ENCODE measurements around the gene LRPAP1.

LRPAP1 gene

GRCh38 chr4:3465698-3466671 is 66.2 kb downstream of the LRPAP1 start:
- no peak for DNase-seq (ENCODE audit: low read depth)
- TF ChIP-seq CTCF (IDR thresholded peaks at IDR 0.05; ENCODE audit: low read depth, low read length) (no peak), MAX (IDR thresholded peaks at IDR 0.05; ENCODE audit: low read depth, low read length) (no peak), POLR2A (IDR thresholded peaks at IDR 0.05; ENCODE audit: extremely low read depth, insufficient read length) (no peak), MYC (IDR thresholded peaks at IDR 0.05; ENCODE audit: low read depth, low read length) (no peak)
- no peak overlapping the region for H3K4me3 ChIP-seq (ENCODE audit: low read depth, low read length)

GRCh38 chr4:3464911-3465697 is 67.1 kb downstream of the LRPAP1 start:
- no peak for TF ChIP-seq MAX (IDR thresholded peaks at IDR 0.05; ENCODE audit: low read depth, low read length)
- TF ChIP-seq MYC (IDR thresholded peaks at IDR 0.05; ENCODE audit: low read depth, low read length) = no peak
- no peak for DNase-seq (ENCODE audit: low read depth)
- H3K4me3 ChIP-seq (ENCODE audit: low read depth, low read length) = no peak overlapping the region

- no peak overlapping the region for H3K4me3 ChIP-seq (ENCODE audit: low read depth, low read length)
- no peak for DNase-seq (ENCODE audit: low read depth)
- TF ChIP-seq CTCF (IDR thresholded peaks at IDR 0.05; ENCODE audit: low read depth, low read length) (no peak), POLR2A (IDR thresholded peaks at IDR 0.05; ENCODE audit: extremely low read depth, insufficient read length) (no peak), MYC (IDR thresholded peaks at IDR 0.05; ENCODE audit: low read depth, low read length) (no peak), MAX (IDR thresholded peaks at IDR 0.05; ENCODE audit: low read depth, low read length) (no peak)
These were observed 67.8 kb downstream of the LRPAP1 start for GRCh38 chr4:3464349-3464905.

- H3K4me3 ChIP-seq (ENCODE audit: low read depth, low read length) = no peak overlapping the region
- DNase-seq (ENCODE audit: low read depth) = no peak
- no peak for TF ChIP-seq POLR2A (IDR thresholded peaks at IDR 0.05; ENCODE audit: extremely low read depth, insufficient read length)
These were observed 68.5 kb downstream of the LRPAP1 start for GRCh38 chr4:3463556-3464348.

GRCh38 chr4:3462790-3463415 is 69.3 kb downstream of the LRPAP1 start, which contains the start of gene DOK7:
Gene DOK7 (plus strand): TSS chr4:3463306. CDS start chr4:3463376, 70 bp downstream.
- no peak for TF ChIP-seq MYC (IDR thresholded peaks at IDR 0.05; ENCODE audit: low read depth, low read length)
- TF ChIP-seq POLR2A (IDR thresholded peaks at IDR 0.05; ENCODE audit: extremely low read depth, insufficient read length) = no peak
- no peak for TF ChIP-seq MAX (IDR thresholded peaks at IDR 0.05; ENCODE audit: low read depth, low read length)
- no peak for TF ChIP-seq CTCF (IDR thresholded peaks at IDR 0.05; ENCODE audit: low read depth, low read length)
- no peak within 1 kb of the TSS for H3K4me3 ChIP-seq (ENCODE audit: low read depth, low read length)
- DNase-seq (ENCODE audit: low read depth) = peak; percentile 45

- DNase-seq (ENCODE audit: low read depth) = no peak
- no peak overlapping the region for H3K4me3 ChIP-seq (ENCODE audit: low read depth, low read length)
- TF ChIP-seq MYC (IDR thresholded peaks at IDR 0.05; ENCODE audit: low read depth, low read length) = no peak
- no peak for TF ChIP-seq MAX (IDR thresholded peaks at IDR 0.05; ENCODE audit: low read depth, low read length)
- no peak for TF ChIP-seq POLR2A (IDR thresholded peaks at IDR 0.05; ENCODE audit: extremely low read depth, insufficient read length)
- no peak for TF ChIP-seq CTCF (IDR thresholded peaks at IDR 0.05; ENCODE audit: low read depth, low read length)
These were observed 69.9 kb downstream of the LRPAP1 start for GRCh38 chr4:3462321-3462789.

All from NB4 (cell line).